Kidney epithelial cell (primary cell): Measurements from ENCODE around the gene PHF20. TPM values are rescaled to one million over a fixed set of nuclear protein-coding genes. Genes with fewer than 3 reads are reported as not detected.
"Not testable (repeated sequence)": the region's sequence is repeated elsewhere in the genome, so short reads cannot be mapped to it uniquely, and the experiment has no call there.

ENCODE experiments used
- DNase-seq: peaks from one replicate; pipeline ENCODE4 v3.0.0-alpha.2; 2010; ENCODE audit warnings: low read depth
- H3K27me3 ChIP-seq: 2 replicates; pipeline ENCODE4 v1.6.0; 2011; ENCODE audit warnings: low read length; ENCODE audit not compliant: control insufficient read depth, insufficient read depth
- H3K36me3 ChIP-seq: 2 replicates; pipeline ENCODE4 v1.5.1; 2011; ENCODE audit warnings: low read length; ENCODE audit not compliant: control insufficient read depth, insufficient read depth
- H3K4me3 ChIP-seq: 2 replicates; pipeline ENCODE4 v1.5.1; 2011; ENCODE audit warnings: low read depth, mild to moderate bottlenecking, control low read depth, low read length
- total RNA-seq: library from RNA; depleted of rRNA; stranded (reverse); fragments of >200 nt; gene quantifications from 2 replicates; pipeline ENCODE4 v1.2.3, GENCODE V29; 2015
- TF ChIP-seq, protein P1 (sequence below): IDR thresholded peaks from 2 replicates; pipeline ENCODE4 v1.5.1; 2011; ENCODE audit warnings: mild to moderate bottlenecking, moderate library complexity, low read length, control low read depth, inconsistent platforms; ENCODE audit not compliant: insufficient read depth, poor library complexity, severe bottlenecking

PHF20 gene
- total RNA-seq, 1 donor from 2014 or later = 39.0 TPM

DNA sequence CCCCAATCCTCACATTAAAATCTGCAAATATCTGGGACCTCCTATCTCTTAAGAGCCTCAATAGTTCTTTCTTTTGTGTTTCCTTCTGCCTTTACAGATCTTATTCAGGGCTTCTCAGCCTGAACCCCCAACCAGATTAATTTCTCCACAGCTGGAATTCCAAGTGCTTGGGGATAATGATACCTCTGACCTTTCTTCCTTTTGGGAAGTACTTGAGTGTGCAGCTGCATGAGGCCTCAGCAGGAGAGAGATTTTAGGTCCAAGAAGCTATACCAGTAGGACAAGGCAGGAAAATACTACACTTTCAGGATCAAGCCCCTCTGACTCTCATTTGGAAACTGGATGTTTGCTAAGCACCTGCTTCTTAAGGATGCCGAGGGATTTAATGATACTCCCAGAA is 2.6 kb downstream of the PHF20 start:
- DNase-seq = no peak
- TF ChIP-seq, protein P1, sequence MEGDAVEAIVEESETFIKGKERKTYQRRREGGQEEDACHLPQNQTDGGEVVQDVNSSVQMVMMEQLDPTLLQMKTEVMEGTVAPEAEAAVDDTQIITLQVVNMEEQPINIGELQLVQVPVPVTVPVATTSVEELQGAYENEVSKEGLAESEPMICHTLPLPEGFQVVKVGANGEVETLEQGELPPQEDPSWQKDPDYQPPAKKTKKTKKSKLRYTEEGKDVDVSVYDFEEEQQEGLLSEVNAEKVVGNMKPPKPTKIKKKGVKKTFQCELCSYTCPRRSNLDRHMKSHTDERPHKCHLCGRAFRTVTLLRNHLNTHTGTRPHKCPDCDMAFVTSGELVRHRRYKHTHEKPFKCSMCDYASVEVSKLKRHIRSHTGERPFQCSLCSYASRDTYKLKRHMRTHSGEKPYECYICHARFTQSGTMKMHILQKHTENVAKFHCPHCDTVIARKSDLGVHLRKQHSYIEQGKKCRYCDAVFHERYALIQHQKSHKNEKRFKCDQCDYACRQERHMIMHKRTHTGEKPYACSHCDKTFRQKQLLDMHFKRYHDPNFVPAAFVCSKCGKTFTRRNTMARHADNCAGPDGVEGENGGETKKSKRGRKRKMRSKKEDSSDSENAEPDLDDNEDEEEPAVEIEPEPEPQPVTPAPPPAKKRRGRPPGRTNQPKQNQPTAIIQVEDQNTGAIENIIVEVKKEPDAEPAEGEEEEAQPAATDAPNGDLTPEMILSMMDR = no peak
- Histone ChIP-seq H3K27me3 (no peaks in the 10 kb centered on the region), H3K4me3 (no peak overlapping the region), H3K36me3 (no peaks in the 10 kb centered on the region)

DNA sequence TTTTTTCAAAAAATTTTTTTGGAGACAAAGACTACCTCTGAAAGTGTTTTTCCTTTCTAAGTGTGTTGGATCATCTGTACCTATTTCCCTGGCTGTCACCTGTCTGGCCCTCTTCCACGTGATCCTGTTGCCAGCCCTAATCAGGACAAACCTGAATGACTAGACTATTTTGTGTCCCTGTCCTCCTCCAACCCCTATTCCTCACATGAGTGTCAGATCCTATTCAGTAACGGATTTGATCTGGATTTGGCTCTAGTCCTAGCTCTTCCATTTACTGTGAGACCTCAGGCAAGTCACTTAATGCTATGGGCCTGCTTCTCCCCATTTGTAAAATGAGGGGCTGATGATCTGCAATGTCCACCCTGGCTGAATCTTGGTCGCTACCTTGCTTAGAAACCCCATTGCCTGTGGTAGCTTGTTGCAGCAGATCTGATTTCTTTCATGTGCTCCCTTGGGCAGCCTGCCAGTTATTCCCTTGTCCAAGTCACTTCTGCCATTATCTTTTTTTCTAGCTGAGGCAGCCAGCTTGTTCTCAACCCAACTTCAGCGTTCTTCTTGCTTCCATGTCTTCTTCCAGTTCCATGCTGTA is 4.8 kb downstream of the PHF20 start:
- TF ChIP-seq, protein P1 = no peak
- no peak overlapping the region for H3K4me3 ChIP-seq
- DNase-seq = no peak
- H3K27me3 ChIP-seq = no peaks in the 10 kb centered on the region
- no peaks in the 10 kb centered on the region for H3K36me3 ChIP-seq

DNA sequence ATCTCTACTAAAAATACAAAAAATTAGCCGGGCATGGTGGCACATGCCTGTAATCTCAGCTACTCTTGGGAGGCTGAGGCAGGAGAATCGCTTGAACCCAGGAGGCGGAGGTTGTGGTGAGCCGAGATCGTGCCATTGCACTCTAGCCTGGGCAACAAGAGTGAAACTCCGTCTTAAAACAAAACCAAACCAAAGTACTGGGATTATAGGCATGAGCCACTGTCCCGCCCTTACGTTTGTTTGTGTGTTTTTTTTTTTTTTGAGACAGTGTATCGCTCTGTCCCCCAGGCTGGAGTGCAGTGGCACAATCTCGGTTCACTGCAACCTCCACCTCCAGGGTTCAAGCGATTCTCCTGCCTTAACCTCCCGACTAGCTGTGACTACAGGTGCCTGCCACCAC is 12.0 kb downstream of the PHF20 start:
- not testable (repeated sequence) for H3K4me3 ChIP-seq, H3K36me3 ChIP-seq, H3K27me3 ChIP-seq, DNase-seq

DNA sequence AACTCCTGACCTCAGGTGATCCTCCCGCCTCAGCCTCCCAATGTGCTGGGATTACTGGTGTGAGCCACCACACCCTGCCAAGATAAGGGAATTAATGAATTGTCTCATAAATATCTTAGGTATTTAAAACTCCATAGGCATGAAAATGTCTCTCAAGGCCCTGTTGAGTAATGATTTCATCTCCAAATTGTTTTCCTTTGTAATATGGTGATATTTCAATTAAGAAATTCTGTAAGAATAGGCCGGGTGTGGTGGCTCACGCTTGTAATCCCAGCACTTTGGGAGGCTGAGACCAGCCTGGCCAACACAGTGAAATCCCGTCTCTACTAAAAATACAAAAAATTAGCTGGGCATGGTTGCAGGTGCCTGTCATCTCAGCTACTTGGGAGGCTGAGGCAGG is 13.7 kb downstream of the PHF20 start:
- not testable (repeated sequence) for H3K27me3 ChIP-seq, H3K36me3 ChIP-seq, H3K4me3 ChIP-seq, DNase-seq

DNA sequence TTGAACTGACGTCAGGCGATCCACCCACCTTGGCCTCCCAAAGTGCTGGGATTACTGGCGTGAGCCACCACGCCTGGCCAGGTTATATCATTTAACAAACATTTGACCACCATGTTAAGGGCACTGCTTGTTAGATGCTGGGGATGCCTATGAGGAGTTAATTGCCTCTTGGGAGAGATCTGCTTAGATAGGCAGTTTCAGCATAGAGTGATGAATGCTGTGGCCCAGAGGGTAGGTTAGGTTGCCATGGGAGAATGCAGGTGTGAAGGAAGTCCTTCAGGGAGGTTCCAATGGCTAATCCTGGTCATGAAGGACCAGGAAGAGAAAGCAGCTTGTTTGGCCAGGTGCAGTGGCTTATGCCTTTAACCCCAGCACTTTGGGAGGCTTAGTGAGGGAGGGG is 17.0 kb downstream of the PHF20 start:
- H3K36me3 ChIP-seq = no peaks in the 10 kb centered on the region

DNA sequence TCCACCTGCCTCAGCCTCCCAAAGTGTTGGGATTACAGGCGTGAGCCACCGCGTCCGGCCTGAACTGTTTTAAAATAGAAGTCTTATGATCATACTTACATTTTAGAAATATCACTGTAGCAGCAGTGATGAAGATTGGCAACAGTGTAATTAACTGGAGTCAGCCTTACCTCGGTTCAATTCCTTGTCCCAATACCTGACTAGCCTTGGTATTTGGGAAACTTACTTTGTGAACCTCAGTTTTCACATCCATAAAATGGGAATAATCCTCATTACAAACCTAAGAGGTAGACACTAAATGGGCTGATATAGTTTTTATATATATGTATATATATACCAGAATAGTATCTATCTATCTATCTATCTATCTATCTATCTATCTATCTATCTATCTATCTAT is 19.3 kb downstream of the PHF20 start:
- no peak for DNase-seq
- TF ChIP-seq, protein P1 = no peak
- Histone ChIP-seq H3K36me3 (no peaks in the 10 kb centered on the region), H3K4me3 (no peak overlapping the region), H3K27me3 (no peaks in the 10 kb centered on the region)

More for the DNA sequence above, 17.0 kb downstream of the PHF20 start:
- no peak for DNase-seq
- no peaks in the 10 kb centered on the region for H3K27me3 ChIP-seq
- H3K4me3 ChIP-seq = no peak overlapping the region
- TF ChIP-seq, protein P1 = no peak

DNA sequence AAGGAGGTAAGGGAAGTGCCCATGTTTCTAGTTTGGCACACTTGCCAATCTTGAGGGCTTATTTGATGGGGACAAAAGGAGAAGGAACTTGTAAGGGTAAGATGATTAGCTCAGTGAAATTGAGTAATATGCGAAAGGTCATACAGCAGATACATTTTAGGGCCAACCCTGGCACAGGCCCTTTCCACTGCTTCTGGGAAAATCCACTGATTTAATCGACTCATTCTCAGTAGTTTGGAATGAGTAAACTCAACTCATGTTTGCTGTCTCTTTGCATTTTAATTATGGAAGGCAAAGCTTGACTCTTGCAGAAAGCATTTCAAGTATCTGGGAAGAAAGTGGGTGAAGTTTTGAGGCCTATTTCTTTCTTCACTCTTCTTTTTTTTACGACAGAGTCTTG is 20.0 kb downstream of the PHF20 start:
- TF ChIP-seq, protein P1 = no peak
- H3K4me3 ChIP-seq = no peak overlapping the region

More for the DNA sequence above, 20.0 kb downstream of the PHF20 start:
- H3K27me3 ChIP-seq = no peaks in the 10 kb centered on the region
- H3K36me3 ChIP-seq = no peaks in the 10 kb centered on the region
- DNase-seq = peak; percentile 18
